Subcutaneous adipose tissue (tissue), 4 donors: ENCODE data around the gene CTIF. TPM values are rescaled to one million over a fixed set of nuclear protein-coding genes. Genes with fewer than 3 reads are reported as not detected.

Experiments used
- total RNA-seq, 4 donors: library from RNA; depleted of rRNA; stranded (reverse); fragments of >200 nt; gene quantifications; one replicate each; pipeline ENCODE4 v1.1.0, GENCODE V29; 2016
- TF ChIP-seq, protein P1 (sequence below): fragments of 450-650 bp; IDR thresholded peaks from one replicate; pipeline ENCODE4 v1.5.1; 2016; ENCODE audit warnings: low read depth, mild to moderate bottlenecking, control low read depth, antibody characterized with exemption, moderate library complexity

The CTIF gene
- total RNA-seq, 4 donors from 2014 or later, result 41.0 to 195 (median 78.3) TPM

GRCh38 chr18:48762836-48763718 is 224.2 kb downstream of the CTIF start:
- TF ChIP-seq, protein P1, sequence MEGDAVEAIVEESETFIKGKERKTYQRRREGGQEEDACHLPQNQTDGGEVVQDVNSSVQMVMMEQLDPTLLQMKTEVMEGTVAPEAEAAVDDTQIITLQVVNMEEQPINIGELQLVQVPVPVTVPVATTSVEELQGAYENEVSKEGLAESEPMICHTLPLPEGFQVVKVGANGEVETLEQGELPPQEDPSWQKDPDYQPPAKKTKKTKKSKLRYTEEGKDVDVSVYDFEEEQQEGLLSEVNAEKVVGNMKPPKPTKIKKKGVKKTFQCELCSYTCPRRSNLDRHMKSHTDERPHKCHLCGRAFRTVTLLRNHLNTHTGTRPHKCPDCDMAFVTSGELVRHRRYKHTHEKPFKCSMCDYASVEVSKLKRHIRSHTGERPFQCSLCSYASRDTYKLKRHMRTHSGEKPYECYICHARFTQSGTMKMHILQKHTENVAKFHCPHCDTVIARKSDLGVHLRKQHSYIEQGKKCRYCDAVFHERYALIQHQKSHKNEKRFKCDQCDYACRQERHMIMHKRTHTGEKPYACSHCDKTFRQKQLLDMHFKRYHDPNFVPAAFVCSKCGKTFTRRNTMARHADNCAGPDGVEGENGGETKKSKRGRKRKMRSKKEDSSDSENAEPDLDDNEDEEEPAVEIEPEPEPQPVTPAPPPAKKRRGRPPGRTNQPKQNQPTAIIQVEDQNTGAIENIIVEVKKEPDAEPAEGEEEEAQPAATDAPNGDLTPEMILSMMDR, result no peak

- TF ChIP-seq, protein P1, result no peak
These were observed 224.9 kb downstream of the CTIF start for GRCh38 chr18:48763719-48764100.

GRCh38 chr18:48765053-48765452 is 226.2 kb downstream of the CTIF start:
- TF ChIP-seq, protein P1, result no peak

DNA sequence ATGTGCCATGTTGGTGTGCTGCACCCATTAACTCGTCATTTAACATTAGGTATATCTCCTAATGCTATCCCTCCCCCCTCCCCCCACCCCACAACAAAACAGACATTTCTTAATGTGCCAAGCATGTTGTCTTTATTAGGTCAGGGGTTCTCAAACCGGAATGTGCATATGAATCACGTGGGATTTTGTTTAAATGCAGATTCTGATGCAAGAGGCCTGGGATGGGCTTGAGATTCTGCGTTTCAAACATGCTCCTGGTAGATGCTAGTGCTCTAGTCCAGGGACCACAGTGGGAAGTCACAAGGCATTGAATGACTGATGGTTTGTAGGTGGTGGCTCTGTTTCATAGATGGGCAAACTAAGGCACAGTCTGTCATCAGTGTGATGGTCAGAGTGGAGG is 227.2 kb downstream of the CTIF start:
- TF ChIP-seq, protein P1, result no peak

- TF ChIP-seq, protein P1, result no peak
These were observed 227.7 kb downstream of the CTIF start for GRCh38 chr18:48766487-48766886.

DNA sequence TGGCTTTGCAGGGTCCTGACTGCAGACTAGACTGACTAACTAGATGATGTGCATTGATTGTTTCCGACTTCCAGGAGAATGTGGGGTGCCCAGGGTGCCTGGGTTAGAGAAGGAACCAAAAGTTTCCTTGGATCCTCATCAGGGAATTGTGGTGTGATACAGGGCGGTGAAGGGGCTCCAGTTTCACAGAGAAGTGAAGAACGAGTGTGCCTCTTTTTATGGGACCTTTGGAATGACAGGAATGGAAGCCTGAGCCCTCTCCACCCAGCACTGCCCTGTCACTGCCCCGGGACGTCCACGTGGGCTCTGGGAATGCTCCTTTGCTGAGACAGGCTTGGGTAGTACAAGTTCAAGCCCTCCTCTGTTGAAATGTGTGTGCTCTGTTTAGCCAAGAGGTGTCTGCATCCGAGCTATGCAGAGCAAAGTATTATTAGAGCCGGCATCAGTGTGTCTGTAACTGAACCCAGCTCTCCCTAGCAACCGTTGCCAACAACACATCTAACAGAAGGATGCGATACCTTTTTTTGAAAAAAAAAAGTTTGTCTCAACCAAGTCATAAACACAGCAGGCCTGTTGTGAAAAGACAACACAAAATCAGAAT is 228.4 kb downstream of the CTIF start:
- TF ChIP-seq, protein P1, result no peak

- TF ChIP-seq, protein P1, result no peak
These were observed 230.3 kb downstream of the CTIF start for GRCh38 chr18:48769006-48769636.
